Purkinje cell (primary cell): Measurements from ENCODE around the gene HARS1. TPM values are rescaled to one million over a fixed set of nuclear protein-coding genes. Genes with fewer than 3 reads are reported as not detected.

Experiments
- polyA plus RNA-seq: library from polyadenylated mRNA; unstranded; fragments of >200 nt; fragmentation: Nextera tagmentation; gene quantifications from 2 replicates; pipeline ENCODE4 v1.2.1, GENCODE V29; 2014

Gene HARS1
- polyA plus RNA-seq, result 68.3 and 76.9 TPM in 2 replicates

DNA sequence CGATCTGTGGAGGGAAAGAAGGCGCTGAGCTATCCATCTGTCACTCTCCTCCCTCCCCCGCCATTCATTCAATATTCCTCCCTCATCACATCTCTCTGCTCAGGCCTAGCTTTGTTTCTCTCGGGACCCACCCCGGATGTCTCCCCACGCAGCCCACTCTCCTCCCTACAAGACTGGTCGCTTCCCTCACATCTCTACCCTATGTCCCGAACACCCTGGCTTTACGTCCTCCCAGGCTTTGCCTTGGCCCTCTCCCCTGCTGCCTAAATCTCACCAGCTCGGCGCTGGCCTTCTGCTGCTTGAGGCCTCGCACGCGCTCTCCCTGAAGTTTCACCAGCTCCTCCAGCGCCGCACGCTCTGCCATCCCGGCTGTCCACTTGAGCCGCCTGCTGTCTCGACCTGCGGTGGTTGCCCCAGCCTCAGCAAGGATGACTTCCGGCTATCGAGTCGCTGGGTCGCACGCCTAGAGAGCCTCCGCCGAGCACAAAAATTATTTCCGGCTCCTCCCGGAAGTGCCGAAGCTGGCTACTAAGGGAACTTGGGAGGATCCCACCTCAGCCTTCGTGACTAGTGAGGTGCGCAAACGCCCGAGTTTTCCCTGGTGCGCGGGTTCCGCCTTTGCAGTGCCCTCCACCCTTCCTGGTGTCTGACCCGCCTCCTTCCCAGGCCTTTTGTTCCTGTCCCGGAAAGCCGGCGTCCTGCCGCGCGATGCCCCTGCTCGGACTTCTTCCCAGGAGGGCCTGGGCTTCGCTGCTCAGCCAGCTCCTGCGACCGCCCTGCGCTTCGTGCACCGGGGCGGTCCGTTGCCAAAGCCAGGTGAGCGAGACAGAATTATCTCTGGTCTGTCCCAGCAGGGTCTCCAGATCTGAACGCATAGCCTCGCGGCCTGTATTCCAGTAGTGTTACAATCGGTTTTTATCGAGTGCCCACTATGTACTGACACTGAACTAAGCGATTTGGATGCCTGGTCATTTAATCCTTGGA lies at the start of gene HARS1, which contains the start of gene HARS2:
HARS1 (minus strand) TSS at position 430 of the 984 bp plus-strand sequence; CDS start at position 364, 66 bp downstream.
HARS2 (plus strand) TSS at position 515 of the 984 bp plus-strand sequence; CDS start at position 709, 194 bp downstream.

DNA sequence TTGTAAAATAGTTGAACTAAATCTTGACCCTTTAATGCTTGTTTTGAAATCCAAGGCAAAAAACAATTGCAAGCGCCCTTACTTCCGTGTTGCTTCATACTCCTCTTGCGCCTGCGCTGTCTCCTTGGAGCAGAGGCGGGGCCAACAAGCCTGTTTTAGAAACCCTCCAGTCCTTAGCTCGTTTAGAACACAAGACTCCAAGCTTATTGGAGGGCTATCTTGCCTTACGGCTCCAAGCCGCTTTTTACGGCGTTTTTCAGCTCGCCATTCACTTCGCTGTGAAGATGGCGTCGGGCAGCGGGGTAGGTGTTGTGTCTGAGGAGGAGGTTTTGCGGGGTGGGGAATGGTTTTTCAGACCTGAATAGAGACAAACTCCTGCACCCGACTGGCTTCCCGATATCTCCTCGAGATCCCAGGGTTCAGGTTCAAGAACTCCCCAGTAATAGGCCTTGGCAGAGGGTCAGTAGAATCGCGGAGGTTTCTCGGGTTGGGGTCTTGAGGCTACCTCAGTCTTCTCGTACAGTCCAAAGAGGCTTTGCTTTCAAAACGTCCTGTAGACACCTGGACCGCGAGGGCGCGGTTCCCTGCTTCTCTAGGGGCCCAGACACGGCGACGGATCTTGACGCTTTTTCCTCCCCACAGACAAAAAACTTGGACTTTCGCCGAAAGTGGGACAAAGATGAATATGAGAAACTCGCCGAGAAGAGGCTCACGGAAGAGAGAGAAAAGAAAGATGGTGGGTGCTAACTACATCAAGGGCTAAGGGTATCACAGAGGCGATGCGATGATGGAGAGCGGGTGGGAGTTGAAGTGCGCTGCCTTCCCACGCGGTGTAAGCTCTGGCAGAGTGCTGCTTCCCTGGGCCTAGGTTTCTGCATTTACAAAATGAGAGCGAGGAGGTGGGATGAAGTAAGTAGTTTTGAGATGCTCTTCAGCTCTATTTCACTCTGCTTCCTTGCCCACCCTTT lies 9.3 kb upstream of the HARS1 start, which contains the start of gene ZMAT2:
ZMAT2 (plus strand) TSS at position 271 of the 968 bp plus-strand sequence; CDS start at position 285, 14 bp downstream.

DNA sequence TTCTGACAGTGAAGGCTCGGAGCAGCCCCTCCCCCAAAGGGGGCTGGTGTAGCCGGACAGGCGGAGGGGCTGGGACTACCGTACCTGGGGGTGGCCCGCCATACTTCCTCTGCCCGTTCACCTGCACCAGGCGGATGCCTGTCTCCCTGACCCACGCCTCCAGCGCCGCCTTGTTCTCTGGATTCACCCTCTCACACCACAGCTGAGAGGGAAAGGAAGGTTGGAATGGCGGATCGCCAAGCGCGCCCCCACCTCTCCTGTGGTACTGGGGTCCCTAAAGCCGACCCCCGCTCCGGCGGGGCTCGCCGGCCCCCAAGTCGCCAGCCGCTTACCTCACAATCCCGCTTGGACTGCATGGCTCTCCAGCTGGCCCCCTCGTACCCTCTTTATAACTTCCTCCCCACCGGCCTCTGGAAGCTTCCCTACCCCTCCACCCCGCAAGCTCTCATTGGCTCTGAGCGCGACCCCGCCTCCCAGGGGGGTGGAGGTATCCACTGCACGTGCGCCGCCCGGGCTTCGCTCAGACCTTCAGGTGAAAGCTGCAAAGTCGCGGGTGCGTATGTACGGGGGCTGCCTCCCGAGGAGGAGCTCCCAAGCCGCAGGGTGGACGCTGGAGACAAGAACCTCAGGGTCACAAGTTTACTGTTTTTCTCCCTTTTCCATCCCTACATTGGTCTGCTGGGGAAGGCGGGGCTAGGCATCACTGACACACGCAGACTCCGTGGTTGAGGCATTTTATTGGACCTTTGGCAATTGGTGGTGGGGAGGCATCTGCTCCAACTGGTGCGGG lies 17.8 kb downstream of the HARS1 start, which contains the start of gene DND1:
DND1 (minus strand) TSS at position 390 of the 790 bp plus-strand sequence; CDS start at position 356, 34 bp downstream.

DNA sequence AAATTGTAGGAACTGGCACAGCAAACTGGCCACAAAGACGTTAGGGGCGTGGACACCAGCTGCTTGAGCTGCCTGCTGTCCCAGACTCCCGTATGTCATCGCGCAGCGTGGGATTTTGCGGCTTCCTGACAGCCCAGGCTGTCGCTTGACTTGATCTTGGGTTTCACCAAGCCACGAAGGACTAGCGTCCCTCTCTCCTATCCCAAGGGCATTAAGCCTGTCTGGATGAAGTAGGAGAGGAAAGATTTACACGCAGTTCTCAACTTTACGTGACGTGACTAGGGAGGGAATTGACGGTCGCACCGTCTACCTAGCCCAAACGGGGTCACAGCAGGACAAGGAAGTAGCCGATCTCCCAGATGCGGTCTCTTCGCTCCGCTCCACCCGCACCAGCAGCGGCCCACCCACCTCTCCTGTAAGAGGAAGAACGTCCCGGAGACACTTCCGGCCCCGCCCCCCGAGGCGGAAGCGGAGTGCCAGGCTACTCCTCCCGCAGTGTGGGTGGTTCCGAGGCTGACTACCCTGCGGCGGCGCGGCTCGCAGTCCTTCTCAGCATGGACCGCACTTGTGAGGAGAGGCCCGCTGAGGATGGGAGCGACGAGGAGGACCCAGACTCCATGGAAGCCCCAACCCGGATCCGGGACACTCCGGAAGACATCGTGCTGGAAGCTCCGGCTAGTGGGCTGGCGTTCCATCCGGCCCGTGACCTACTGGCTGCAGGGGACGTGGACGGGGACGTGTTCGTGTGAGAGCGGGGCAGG lies 26.6 kb downstream of the HARS1 start, which contains the start of gene WDR55:
WDR55 (plus strand) TSS at position 546 of the 761 bp plus-strand sequence; CDS start at position 555, 9 bp downstream.

GRCh38 chr5:140639148-140639981 lies 51.8 kb downstream of the HARS1 start, which contains the start of gene TMCO6:
TSS of gene TMCO6 (plus strand) at chr5:140639451. CDS start at chr5:140639528, 77 bp downstream.

DNA sequence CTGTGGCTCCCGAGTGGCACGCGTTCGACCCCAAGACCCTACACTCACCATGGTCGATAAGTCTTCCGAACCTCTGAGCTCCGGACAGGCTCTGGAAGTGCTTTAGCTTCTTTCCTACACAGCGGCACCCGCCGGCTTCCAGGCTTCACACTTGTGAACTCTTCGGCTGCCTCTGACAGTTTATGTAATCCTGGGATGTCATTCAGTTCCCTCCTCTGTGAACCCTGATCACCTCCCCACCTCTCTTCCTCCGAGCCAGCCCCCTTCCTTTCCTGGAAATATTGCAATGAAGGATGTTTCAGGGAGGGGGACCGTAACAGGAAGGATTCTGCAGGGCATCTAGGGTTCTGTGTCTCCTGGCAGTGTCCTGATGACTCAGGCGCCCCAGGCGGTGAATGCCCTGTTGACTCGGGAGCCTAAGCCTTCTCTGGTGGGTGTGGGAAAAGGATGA lies 58.1 kb downstream of the HARS1 start, which contains the start of gene CD14:
CD14 (minus strand) TSS at position 155 of the 451 bp plus-strand sequence; CDS start at position 51, 104 bp downstream.

Other genes starting within 250 kb of the HARS1 start
- gene EIF4EBP3, start 143.7 kb downstream of the HARS1 start, polyA plus RNA-seq, result 5.5 and 7.7 TPM in 2 replicates
- 50.0 and 58.4 TPM in 2 replicates for gene SRA1, start 133.9 kb downstream of the HARS1 start, polyA plus RNA-seq
- gene APBB3, start 126.8 kb downstream of the HARS1 start, polyA plus RNA-seq, result 15.8 and 19.0 TPM in 2 replicates
- gene SLC35A4, start 126.5 kb downstream of the HARS1 start, polyA plus RNA-seq, result 8.9 and 9.9 TPM in 2 replicates
- gene CD14, start 58.2 kb downstream of the HARS1 start, polyA plus RNA-seq, result 3.2 and 5.5 TPM in 2 replicates
- gene TMCO6, start 51.9 kb downstream of the HARS1 start, polyA plus RNA-seq, result 0.35 TPM in 1 of 2 replicates, not detected in the other
- gene NDUFA2, start 43.7 kb downstream of the HARS1 start, polyA plus RNA-seq, result 580 and 589 TPM in 2 replicates
- 95.1 and 132 TPM in 2 replicates for gene IK, start 43.5 kb downstream of the HARS1 start, polyA plus RNA-seq
- 5.1 and 5.7 TPM in 2 replicates for gene WDR55, start 26.5 kb downstream of the HARS1 start, polyA plus RNA-seq
- not detected in 2 replicates for gene DND1, start 17.8 kb downstream of the HARS1 start, polyA plus RNA-seq
- 9.2 and 12.1 TPM in 2 replicates for gene HARS2, start 85 bp upstream of the HARS1 start, polyA plus RNA-seq
- gene ZMAT2, start 9.1 kb upstream of the HARS1 start, polyA plus RNA-seq, result 44.8 and 45.9 TPM in 2 replicates
- gene PCDHA1, start 94.8 kb upstream of the HARS1 start, polyA plus RNA-seq, result 5.3 and 10.1 TPM in 2 replicates
- gene PCDHA2, start 103.5 kb upstream of the HARS1 start, polyA plus RNA-seq, result not detected in 2 replicates
- 3.8 TPM in 1 of 2 replicates, not detected in the other for gene PCDHA3, start 109.7 kb upstream of the HARS1 start, polyA plus RNA-seq
- gene PCDHA4, start 115.7 kb upstream of the HARS1 start, polyA plus RNA-seq, result 0.62 and 10.7 TPM in 2 replicates
- 1.5 and 6.3 TPM in 2 replicates for gene PCDHA5, start 130.2 kb upstream of the HARS1 start, polyA plus RNA-seq
- gene PCDHA6, start 136.6 kb upstream of the HARS1 start, polyA plus RNA-seq, result 4.0 and 5.4 TPM in 2 replicates
- 0.39 and 0.71 TPM in 2 replicates for gene PCDHA7, start 142.9 kb upstream of the HARS1 start, polyA plus RNA-seq
- 1.4 TPM in 1 of 2 replicates, not detected in the other for gene PCDHA8, start 149.8 kb upstream of the HARS1 start, polyA plus RNA-seq
- 0.07 and 0.16 TPM in 2 replicates for gene PCDHA9, start 157.0 kb upstream of the HARS1 start, polyA plus RNA-seq
- 13.4 and 23.1 TPM in 2 replicates for gene PCDHA10, start 164.5 kb upstream of the HARS1 start, polyA plus RNA-seq
- 2.2 and 2.8 TPM in 2 replicates for gene PCDHA11, start 177.6 kb upstream of the HARS1 start, polyA plus RNA-seq
- gene PCDHA12, start 183.9 kb upstream of the HARS1 start, polyA plus RNA-seq, result 1.1 and 1.2 TPM in 2 replicates
- gene PCDHA13, start 190.8 kb upstream of the HARS1 start, polyA plus RNA-seq, result 12.7 and 31.9 TPM in 2 replicates
- 11.6 and 30.0 TPM in 2 replicates for gene PCDHAC1, start 234.9 kb upstream of the HARS1 start, polyA plus RNA-seq